A172 (cell line): ENCODE measurements around the gene MAGEA11. TPM values are rescaled to one million over a fixed set of nuclear protein-coding genes. Genes with fewer than 3 reads are reported as not detected.

ENCODE experiments used
- total RNA-seq: library from RNA; depleted of rRNA; stranded (reverse); fragments of >200 nt; shearing (Covaris generic); gene quantifications from 2 replicates; pipeline ENCODE4 v1.2.3, GENCODE V29; 2014; rRNA removed

The MAGEA11 gene
- total RNA-seq, 1 experiment from 2014 or later = not detected

Other genes starting within 250 kb of the MAGEA11 start
- gene IDS, start 206.8 kb upstream of the MAGEA11 start, total RNA-seq = 97.0 and 106 TPM in 2 replicates
- gene EOLA1, start 171.0 kb upstream of the MAGEA11 start, total RNA-seq = 17.4 and 25.7 TPM in 2 replicates
- gene HSFX3, start 162.1 kb upstream of the MAGEA11 start, total RNA-seq = not detected in 2 replicates
- gene MAGEA9B, start 124.6 kb upstream of the MAGEA11 start, total RNA-seq = not detected in 2 replicates
- gene HSFX2, start 116.7 kb upstream of the MAGEA11 start, total RNA-seq = not detected in 2 replicates
- gene TMEM185A, start 80.3 kb upstream of the MAGEA11 start, total RNA-seq = 26.5 and 27.9 TPM in 2 replicates
- gene HSFX1, start 62.0 kb downstream of the MAGEA11 start, total RNA-seq = 0.19 and 0.84 TPM in 2 replicates
- gene MAGEA9, start 69.9 kb downstream of the MAGEA11 start, total RNA-seq = not detected in 2 replicates
- gene MAGEA8, start 169.1 kb downstream of the MAGEA11 start, total RNA-seq = not detected in 2 replicates
- gene HSFX4, start 217.5 kb downstream of the MAGEA11 start, total RNA-seq = not detected in 2 replicates
- 39.2 and 42.5 TPM in 2 replicates for gene EOLA2, start 226.4 kb downstream of the MAGEA11 start, total RNA-seq